Measurements from ENCODE around the gene STX12.

DNA sequence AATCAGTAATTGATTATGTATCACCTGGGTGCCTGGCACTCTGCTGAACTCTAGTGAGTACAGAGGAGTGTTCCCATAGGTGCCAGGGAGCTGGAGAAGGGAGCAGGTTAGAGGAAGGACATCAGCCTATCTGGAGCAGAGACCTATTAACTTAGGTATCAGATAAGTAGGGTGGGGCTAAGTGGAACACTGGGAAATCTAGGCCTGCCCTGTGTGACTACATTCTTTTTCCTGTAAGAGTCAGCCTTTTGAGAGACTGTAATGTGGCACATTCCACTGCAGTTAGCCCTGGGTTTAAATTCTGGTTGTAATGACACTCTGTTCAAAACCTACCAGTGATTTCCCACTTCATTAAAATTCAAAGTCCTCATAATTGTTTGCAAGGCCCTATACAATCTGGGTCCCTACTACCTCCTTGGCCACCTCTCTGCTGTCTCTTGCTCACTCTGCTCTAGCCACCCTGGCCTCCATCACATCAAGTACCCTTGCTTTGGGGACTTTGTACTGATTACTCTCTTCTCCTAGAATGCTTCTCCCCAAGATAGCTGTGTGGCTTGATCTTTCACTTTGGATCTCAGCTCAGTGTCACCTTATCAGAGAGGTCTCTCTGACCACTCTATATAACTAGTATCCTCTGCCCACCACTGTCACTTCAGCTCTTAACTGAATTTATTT lies 12.9 kb downstream of the STX12 start:
- TF ChIP-seq, protein P1, sequence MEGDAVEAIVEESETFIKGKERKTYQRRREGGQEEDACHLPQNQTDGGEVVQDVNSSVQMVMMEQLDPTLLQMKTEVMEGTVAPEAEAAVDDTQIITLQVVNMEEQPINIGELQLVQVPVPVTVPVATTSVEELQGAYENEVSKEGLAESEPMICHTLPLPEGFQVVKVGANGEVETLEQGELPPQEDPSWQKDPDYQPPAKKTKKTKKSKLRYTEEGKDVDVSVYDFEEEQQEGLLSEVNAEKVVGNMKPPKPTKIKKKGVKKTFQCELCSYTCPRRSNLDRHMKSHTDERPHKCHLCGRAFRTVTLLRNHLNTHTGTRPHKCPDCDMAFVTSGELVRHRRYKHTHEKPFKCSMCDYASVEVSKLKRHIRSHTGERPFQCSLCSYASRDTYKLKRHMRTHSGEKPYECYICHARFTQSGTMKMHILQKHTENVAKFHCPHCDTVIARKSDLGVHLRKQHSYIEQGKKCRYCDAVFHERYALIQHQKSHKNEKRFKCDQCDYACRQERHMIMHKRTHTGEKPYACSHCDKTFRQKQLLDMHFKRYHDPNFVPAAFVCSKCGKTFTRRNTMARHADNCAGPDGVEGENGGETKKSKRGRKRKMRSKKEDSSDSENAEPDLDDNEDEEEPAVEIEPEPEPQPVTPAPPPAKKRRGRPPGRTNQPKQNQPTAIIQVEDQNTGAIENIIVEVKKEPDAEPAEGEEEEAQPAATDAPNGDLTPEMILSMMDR (IDR thresholded peaks at IDR 0.05; ENCODE audit: low read depth, low read length): no peak
- TF ChIP-seq EZH2phosphoT487 (IDR thresholded peaks at IDR 0.05; ENCODE audit: low read depth): no peak

All from OCI-LY3 (cell line).